GM06990 (cell line): ENCODE data around the gene CCR7.

ENCODE experiments used
- DNase-seq: peaks from one replicate; pipeline ENCODE4 v3.0.0-alpha.2; 2011; ENCODE audit not compliant: insufficient read length; ENCODE audit errors: extremely low read depth
- H3K27me3 ChIP-seq: replicated peaks from 2 replicates; pipeline ENCODE4 v1.6.0; 2011; ENCODE audit warnings: low read length; ENCODE audit not compliant: control insufficient read depth, insufficient read depth
- H3K36me3 ChIP-seq: 2 replicates; pipeline ENCODE4 v1.5.1; 2011; ENCODE audit warnings: low read length; ENCODE audit not compliant: control insufficient read depth, insufficient read depth
- H3K4me3 ChIP-seq: replicated peaks from 2 replicates; pipeline ENCODE4 v1.5.1; 2011; ENCODE audit warnings: low read depth, mild to moderate bottlenecking, control low read depth, low read length
- TF ChIP-seq, protein P1 (sequence below): IDR thresholded peaks from 2 replicates; pipeline ENCODE4 v1.5.1; 2011; ENCODE audit warnings: low read length, control low read depth, mild to moderate bottlenecking, inconsistent platforms; ENCODE audit not compliant: insufficient read depth, poor library complexity, severe bottlenecking

CCR7 gene

DNA sequence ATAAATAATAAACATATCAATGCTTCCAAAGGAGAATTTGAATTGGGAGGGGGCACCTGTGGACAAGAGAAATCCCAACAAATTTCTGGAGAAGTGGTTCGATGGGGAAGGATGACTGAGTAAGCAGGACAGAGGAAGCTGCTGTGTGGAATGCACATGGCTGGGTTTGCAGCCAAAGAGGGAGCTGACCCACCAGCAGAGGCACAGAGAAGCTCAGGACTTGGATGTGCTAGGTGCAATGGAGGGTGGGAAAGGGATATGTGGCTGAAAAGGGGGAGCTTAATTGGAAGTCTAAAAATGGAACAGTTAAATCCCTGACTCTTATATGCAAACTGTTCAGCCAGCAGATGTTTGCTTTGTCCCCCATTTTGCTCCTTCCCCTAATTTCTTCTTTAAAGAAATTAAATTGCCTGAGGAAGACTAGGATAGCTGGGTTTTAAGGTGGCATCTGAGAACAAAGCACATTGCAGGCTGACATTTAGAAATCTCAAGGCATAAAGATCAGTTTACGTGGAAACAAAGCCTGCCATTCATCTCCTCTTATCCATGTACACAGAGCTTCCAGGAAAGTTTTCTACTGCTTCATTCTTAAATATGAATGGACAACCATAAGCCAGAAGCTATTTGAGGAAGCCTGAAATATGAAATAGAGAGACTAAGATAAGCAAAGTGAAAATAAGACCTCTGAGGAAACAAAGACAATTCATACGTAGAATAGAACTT is 40.9 kb downstream of the CCR7 start:
- TF ChIP-seq, protein P1, sequence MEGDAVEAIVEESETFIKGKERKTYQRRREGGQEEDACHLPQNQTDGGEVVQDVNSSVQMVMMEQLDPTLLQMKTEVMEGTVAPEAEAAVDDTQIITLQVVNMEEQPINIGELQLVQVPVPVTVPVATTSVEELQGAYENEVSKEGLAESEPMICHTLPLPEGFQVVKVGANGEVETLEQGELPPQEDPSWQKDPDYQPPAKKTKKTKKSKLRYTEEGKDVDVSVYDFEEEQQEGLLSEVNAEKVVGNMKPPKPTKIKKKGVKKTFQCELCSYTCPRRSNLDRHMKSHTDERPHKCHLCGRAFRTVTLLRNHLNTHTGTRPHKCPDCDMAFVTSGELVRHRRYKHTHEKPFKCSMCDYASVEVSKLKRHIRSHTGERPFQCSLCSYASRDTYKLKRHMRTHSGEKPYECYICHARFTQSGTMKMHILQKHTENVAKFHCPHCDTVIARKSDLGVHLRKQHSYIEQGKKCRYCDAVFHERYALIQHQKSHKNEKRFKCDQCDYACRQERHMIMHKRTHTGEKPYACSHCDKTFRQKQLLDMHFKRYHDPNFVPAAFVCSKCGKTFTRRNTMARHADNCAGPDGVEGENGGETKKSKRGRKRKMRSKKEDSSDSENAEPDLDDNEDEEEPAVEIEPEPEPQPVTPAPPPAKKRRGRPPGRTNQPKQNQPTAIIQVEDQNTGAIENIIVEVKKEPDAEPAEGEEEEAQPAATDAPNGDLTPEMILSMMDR = no peak
- no peak for DNase-seq

DNA sequence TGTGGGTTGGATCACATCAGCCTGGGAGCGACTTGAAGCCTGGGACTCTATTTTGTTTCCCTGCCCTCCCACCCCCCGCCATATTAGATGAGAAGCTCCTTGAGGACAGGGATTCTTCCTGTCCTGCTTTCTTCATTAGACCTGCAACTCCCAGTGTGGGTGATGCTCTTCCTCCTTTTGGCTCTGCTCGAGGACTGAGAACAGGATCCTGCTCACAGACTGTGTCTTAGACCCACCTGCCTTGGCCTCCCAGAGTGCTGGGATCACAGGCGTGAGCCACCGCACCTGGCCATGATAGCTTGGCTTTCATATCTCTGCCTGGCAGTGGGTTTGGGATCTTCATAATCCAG is 42.3 kb downstream of the CCR7 start:
- Histone ChIP-seq H3K4me3 (no peak overlapping the region), H3K36me3 (no peaks in the 10 kb centered on the region), H3K27me3 (no peaks in the 10 kb centered on the region)
- TF ChIP-seq, protein P1 = no peak
- no peak for DNase-seq

More for the DNA sequence above, 40.9 kb downstream of the CCR7 start:
- Histone ChIP-seq H3K36me3 (no peaks in the 10 kb centered on the region), H3K4me3 (no peak overlapping the region), H3K27me3 (no peaks in the 10 kb centered on the region)

DNA sequence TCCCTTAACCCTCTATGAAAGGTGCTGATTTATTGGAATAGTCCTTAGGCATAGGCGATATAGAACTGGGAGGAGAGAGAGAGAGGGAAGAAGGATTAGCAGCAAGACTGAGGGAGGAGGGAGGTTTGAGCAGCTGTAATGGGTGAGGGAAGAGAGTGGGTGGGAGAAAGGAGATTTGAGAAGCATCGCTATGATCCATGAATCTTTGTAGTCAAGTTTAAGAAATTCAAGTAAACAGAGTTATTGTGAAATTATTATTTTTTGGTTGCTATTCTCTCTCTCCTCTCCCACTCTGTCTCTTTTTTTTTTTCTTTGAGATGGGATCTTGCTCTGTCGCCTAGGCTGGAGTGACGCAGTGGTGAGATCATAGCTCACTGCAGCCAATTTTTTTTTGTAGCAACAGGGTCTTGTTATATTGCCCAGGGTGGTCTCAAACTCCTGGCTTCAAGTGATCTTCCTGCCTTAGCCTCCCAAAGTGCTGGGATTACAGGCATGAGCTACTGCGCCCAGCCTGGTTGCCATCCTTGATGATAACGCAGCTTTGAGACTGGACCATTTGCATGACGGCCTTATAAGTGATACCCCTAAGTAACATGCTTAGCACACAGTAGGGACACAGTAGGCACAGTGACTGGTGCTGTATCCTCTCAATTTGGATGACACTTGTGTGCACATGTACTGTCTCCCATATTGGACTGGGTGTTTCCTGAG is 42.9 kb downstream of the CCR7 start:
- TF ChIP-seq, protein P1 = no peak
- no peaks in the 10 kb centered on the region for H3K36me3 ChIP-seq
- DNase-seq = no peak

DNA sequence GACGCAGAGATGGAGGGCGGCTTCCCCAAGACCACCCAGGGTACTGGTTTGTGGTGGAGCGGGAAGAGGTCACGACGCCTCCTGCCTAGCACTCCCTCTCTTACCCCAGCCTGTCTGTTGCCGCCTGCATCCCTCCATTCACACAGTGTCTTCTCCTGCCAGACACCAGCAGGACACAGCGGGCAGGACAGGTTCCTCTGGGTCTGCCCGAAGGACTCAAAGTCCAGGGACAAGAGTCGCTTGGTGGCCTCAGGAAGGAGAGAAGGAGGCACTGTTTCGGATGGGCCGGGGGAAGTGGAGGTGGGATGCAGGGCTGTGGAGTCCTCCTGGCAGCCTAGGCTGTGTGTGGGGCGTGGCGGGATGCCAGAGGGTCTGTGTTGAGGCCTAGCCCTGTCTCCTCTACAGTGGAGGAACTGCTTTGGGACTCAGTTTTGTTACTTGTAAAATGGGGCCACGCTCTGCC is 44.2 kb downstream of the CCR7 start:
- TF ChIP-seq, protein P1 = no peak
- DNase-seq = no peak
- Histone ChIP-seq H3K36me3 (no peaks in the 10 kb centered on the region), H3K27me3 (no peaks in the 10 kb centered on the region), H3K4me3 (no peak overlapping the region)

More for the DNA sequence above, 42.9 kb downstream of the CCR7 start:
- Histone ChIP-seq H3K4me3 (no peak overlapping the region), H3K27me3 (no peaks in the 10 kb centered on the region)

DNA sequence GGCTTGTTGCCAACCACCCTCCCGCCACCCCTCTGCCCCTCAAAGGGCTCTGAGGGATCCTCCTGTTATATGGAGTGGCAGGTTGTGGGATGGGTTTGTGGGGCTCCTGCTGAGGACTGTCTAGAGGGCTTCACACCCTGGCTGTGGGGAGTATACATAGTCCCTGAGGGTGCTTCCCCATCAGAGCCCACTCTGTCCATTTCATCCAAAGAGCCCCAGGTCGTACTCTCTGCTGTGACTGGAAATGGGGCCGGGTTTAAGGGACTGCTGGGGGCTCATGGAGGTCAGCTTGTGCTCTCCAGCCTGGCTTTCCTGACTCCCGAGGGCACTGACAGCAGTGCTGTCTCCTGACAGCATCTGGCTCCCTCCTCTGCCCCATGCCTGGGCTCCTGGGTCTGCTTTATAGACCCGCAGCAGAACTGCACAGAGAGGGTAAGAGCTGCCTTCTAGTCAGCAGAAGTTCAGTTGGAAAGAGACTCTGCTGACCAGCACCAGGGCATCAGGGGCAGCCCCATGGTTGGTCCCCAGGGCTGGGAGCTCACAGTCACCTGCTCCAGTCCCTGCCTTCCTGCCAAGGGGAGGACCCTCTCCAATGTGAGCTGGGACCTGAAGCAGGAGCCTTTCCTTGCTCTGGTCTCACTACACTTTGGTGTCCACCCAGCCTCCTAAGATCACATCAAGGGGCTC is 46.0 kb downstream of the CCR7 start:
- DNase-seq = no peak
- H3K27me3 ChIP-seq = no peaks in the 10 kb centered on the region; the same call in 1 of the 2 replicates
- no peaks in the 10 kb centered on the region for H3K36me3 ChIP-seq
- H3K4me3 ChIP-seq = no peak overlapping the region
- TF ChIP-seq, protein P1 = no peak
